KG1 (cell line): ENCODE data around the gene XCR1.

ENCODE experiments used
- DNase-seq: peaks from one replicate; lab custom pipeline; 2025; lab: John Stamatoyannopoulos, UW

The XCR1 gene

GRCh38 chr3:45984331-45985312, 42.7 kb downstream of the XCR1 start:
- no peak for DNase-seq

- DNase-seq, result no peak
Observed at GRCh38 chr3:45983770-45984169, 43.5 kb downstream of the XCR1 start.

- no peak for DNase-seq
Observed at GRCh38 chr3:45981346-45982074, 45.8 kb downstream of the XCR1 start.

- no peak for DNase-seq
Observed at GRCh38 chr3:45980819-45981218, 46.5 kb downstream of the XCR1 start.

- no peak for DNase-seq
Observed at GRCh38 chr3:45980229-45980813, 47.0 kb downstream of the XCR1 start.

- no peak for DNase-seq
Observed at GRCh38 chr3:45979378-45979777, 47.9 kb downstream of the XCR1 start.

- no peak for DNase-seq
Observed at GRCh38 chr3:45978006-45978761, 49.1 kb downstream of the XCR1 start.

GRCh38 chr3:45976191-45977091, 50.8 kb downstream of the XCR1 start:
- no peak for DNase-seq

- no peak for DNase-seq
Observed at GRCh38 chr3:45975686-45976085, 51.6 kb downstream of the XCR1 start.

- no peak for DNase-seq
Observed at GRCh38 chr3:45974686-45975085, 52.6 kb downstream of the XCR1 start.

GRCh38 chr3:45972534-45973402, 54.5 kb downstream of the XCR1 start:
- peak; percentile 21 for DNase-seq

- DNase-seq, result no peak
Observed at GRCh38 chr3:45969953-45970352, 57.3 kb downstream of the XCR1 start.

- DNase-seq, result no peak
Observed at GRCh38 chr3:45969116-45969515, 58.2 kb downstream of the XCR1 start.

- DNase-seq, result no peak
Observed at GRCh38 chr3:45968706-45969105, 58.6 kb downstream of the XCR1 start.

- DNase-seq, result no peak
Observed at GRCh38 chr3:45968149-45968548, 59.1 kb downstream of the XCR1 start.

- no peak for DNase-seq
Observed at GRCh38 chr3:45967724-45968123, 59.6 kb downstream of the XCR1 start.
